CD14-positive monocyte (primary cell): ENCODE measurements around the gene BASP1. TPM values are rescaled to one million over a fixed set of nuclear protein-coding genes. Genes with fewer than 3 reads are reported as not detected.

Experiments used
- DNase-seq, 3 donors: peaks; one replicate each; pipeline ENCODE4 v3.0.0-alpha.2; 2011 to 2022
- H2AFZ ChIP-seq: 2 replicates; pipeline ENCODE4 v1.6.0; 2012; ENCODE audit warnings: mild to moderate bottlenecking, low read depth, low read length, inconsistent platforms; ENCODE audit not compliant: insufficient read depth, poor library complexity, severe bottlenecking
- H3K27ac ChIP-seq, 2 donors: 1 replicate in 1 of 2; 2 replicates in 1 of 2; pipeline ENCODE4 v1.5.1; 2012 to 2013; ENCODE audit warnings: low read length in 2 of 2, control low read depth in 1 of 2, inconsistent platforms in 1 of 2, low read depth in 1 of 2, mild to moderate bottlenecking in 1 of 2
- H3K27me3 ChIP-seq, 2 donors: one replicate each; pipeline versions ENCODE4 v1.6.0 to v1.6.1; 2011 to 2013; ENCODE audit warnings: low read length in 2 of 2; ENCODE audit not compliant: control insufficient read depth in 2 of 2, insufficient read depth in 2 of 2
- H3K36me3 ChIP-seq, 2 donors: replicated peaks in 1 of 2; 1 replicate in 1 of 2; 2 replicates in 1 of 2; pipeline versions ENCODE4 v1.5.1 to v1.6.1; 2012 to 2013; ENCODE audit warnings: low read length in 2 of 2, control low read depth in 1 of 2, inconsistent platforms in 1 of 2, mild to moderate bottlenecking in 1 of 2; ENCODE audit not compliant: insufficient read depth in 2 of 2, control insufficient read depth in 1 of 2
- H3K4me1 ChIP-seq, 2 donors: 1 replicate in 1 of 2; 2 replicates in 1 of 2; pipeline versions ENCODE4 v1.5.1 to v1.6.1; 2012 to 2013; ENCODE audit warnings: low read length in 2 of 2, control low read depth in 1 of 2, inconsistent platforms in 1 of 2, mild to moderate bottlenecking in 1 of 2, moderate library complexity in 1 of 2; ENCODE audit not compliant: insufficient read depth in 2 of 2, control insufficient read depth in 1 of 2
- H3K4me2 ChIP-seq: replicated peaks from 2 replicates; pipeline ENCODE3; 2012; ENCODE audit warnings: low read length, moderate library complexity, mild to moderate bottlenecking; ENCODE audit not compliant: poor library complexity, severe bottlenecking; ENCODE audit errors: extremely low read depth
- H3K4me3 ChIP-seq, 3 experiments: fragments of 200-600 bp in 1 of 3; sonication (generic) in 1 of 3; replicated peaks in 1 of 3; 1 replicate in 2 of 3; 2 replicates in 1 of 3; pipeline ENCODE4 v1.5.1; 2011 to 2013; ENCODE audit warnings: low read length in 3 of 3, mild to moderate bottlenecking in 3 of 3, control low read depth in 2 of 3, low read depth in 2 of 3, inconsistent platforms in 1 of 3, moderate library complexity in 1 of 3
- H3K79me2 ChIP-seq: 2 replicates; pipeline ENCODE4 v1.6.0; 2012; ENCODE audit warnings: mild to moderate bottlenecking, control low read depth, inconsistent platforms, low read length, moderate library complexity; ENCODE audit not compliant: insufficient read depth
- H3K9ac ChIP-seq: 2 replicates; pipeline ENCODE4 v1.6.0; 2017; ENCODE audit warnings: low read length, mild to moderate bottlenecking; ENCODE audit not compliant: insufficient read depth, poor library complexity, severe bottlenecking
- H3K9me3 ChIP-seq, 2 donors: replicated peaks in 1 of 2; 1 replicate in 1 of 2; 2 replicates in 1 of 2; pipeline versions ENCODE4 v1.5.1 to v1.6.1; 2012 to 2013; ENCODE audit warnings: low read length in 2 of 2, control low read depth in 1 of 2; ENCODE audit not compliant: control insufficient read depth in 1 of 2, insufficient read depth in 1 of 2
- H4K20me1 ChIP-seq: 2 replicates; pipeline ENCODE4 v1.6.0; 2012; ENCODE audit warnings: mild to moderate bottlenecking, low read length, control low read depth, moderate library complexity; ENCODE audit not compliant: insufficient read depth
- H3K27ac Mint-ChIP-seq, 7 donors: one replicate each; pipeline ENCODE4 v1.8.0; 2020; ENCODE audit warnings: mild to moderate bottlenecking in 7 of 7, mixed read lengths in 7 of 7, moderate library complexity in 6 of 7, inconsistent platforms in 2 of 7
- H3K27me3 Mint-ChIP-seq, 3 donors: one replicate each; pipeline ENCODE4 v1.8.0; 2021 to 2022; ENCODE audit warnings: low read depth in 3 of 3, mild to moderate bottlenecking in 3 of 3, mixed read lengths in 3 of 3, moderate library complexity in 3 of 3, inconsistent platforms in 1 of 3
- H3K36me3 Mint-ChIP-seq, 2 donors: one replicate each; pipeline ENCODE4 v1.8.0; 2020; ENCODE audit warnings: mixed read lengths in 2 of 2, inconsistent platforms in 1 of 2, mild to moderate bottlenecking in 1 of 2
- H3K4me1 Mint-ChIP-seq: one replicate; pipeline ENCODE4 v1.8.0; 2020; ENCODE audit warnings: mild to moderate bottlenecking, mixed read lengths
- H3K4me3 Mint-ChIP-seq, 2 donors: one replicate each; pipeline ENCODE4 v1.8.0; 2020; ENCODE audit warnings: mild to moderate bottlenecking in 2 of 2, mixed read lengths in 2 of 2, moderate library complexity in 1 of 2
- H3K9me3 Mint-ChIP-seq, 7 donors: one replicate each; pipeline ENCODE4 v1.8.0; 2020 to 2022; ENCODE audit warnings: mixed read lengths in 7 of 7, mild to moderate bottlenecking in 6 of 7, moderate library complexity in 6 of 7, inconsistent platforms in 2 of 7
- WGBS: methylation state at CpG from one replicate; pipeline ENCODE4 v1.1.5; 2013; ENCODE audit warnings: missing lambda C conversion rate; ENCODE audit not compliant: insufficient coverage; 5-methylcytosine and 5-hydroxymethylcytosine counted together
- intact Hi-C, 2 donors: fragments of 100-400 bp; cut with micrococcal nuclease; formaldehyde crosslinking; loops; one replicate each; pipeline versions ENCODE4 v1.15.0 to v1.15.1; 2023
- polyA plus RNA-seq, 3 donors: library from polyadenylated mRNA; depleted of rRNA in 1 of 3; unstranded in 2 of 3; stranded (reverse) in 1 of 3; fragments of 300-500 nt in 2 of 3; fragments of >200 nt in 1 of 3; fragmentation: Illumina TruSeq in 2 of 3; gene quantifications; 1 replicate in 2 of 3; 2 replicates in 1 of 3; pipeline ENCODE4 v1.2.3, GENCODE V29; 2012 to 2021
- TF ChIP-seq, protein P1 (sequence below): fragments of 200-600 bp; IDR thresholded peaks from one replicate; pipeline ENCODE4 v1.8.0; 2022; ENCODE audit warnings: antibody characterized with exemption, mild to moderate bottlenecking

Gene BASP1
- polyA plus RNA-seq, 3 donors, result 23.7 to 61.6 (median 36.6) TPM

DNA sequence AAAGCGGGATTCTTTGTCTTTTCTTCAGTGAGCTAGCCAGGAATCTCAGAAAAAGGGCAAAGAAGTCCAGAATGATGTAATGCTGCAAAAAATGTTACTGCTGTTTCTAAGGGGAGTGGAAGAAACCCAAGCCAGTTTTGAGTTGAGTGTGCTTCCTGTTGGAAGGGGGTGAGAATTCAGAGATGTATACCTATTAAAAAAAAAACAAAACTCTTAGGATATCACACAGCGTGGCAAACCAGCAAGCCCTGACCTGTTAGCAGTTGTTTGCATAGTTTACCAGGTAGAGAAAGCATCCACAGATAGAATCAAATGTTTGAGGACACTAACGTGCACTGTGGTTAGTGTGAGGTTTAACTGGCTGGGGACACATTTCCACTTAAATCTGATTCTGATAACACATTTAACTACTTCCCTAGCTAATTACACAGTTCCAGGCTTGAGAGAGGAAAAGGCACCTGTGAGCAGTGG is 11.4 kb downstream of the BASP1 start:
- Histone ChIP-seq H3K9me3 (no peaks in the 10 kb centered on the region), H4K20me1 (peaks cover 51% of the 10 kb centered on the region), H3K4me2 (no peak overlapping the region), H3K36me3 (peaks cover 0 to 20% of the 10 kb centered on the region in 2 donors), H3K4me1 (peaks cover 19 to 24% of the 10 kb centered on the region in 2 donors), H3K27ac (peak overlapping the region in 1 of 2 donors; percentile 13), H3K4me3 (no peak overlapping the region), H3K9ac (no peak overlapping the region), H3K79me2 (peaks cover 99% of the 10 kb centered on the region), H3K27me3 (no peaks in the 10 kb centered on the region), H2AFZ (no peak overlapping the region)
- DNase-seq, result peak in 1 of 3 donors; percentile 35
- 38% methylated on average over 1 of the region's 3 CpGs for WGBS
- no peaks in the 10 kb centered on the region for H3K27me3 Mint-ChIP-seq
- peaks cover 0 to 3% (median 0%) of the 10 kb centered on the region in 7 donors for H3K9me3 Mint-ChIP-seq
- peaks cover 54% of the 10 kb centered on the region for H3K4me1 Mint-ChIP-seq
- intact Hi-C loops, result loop anchor here (5.0 to 10.0 kb wide), 2 partner anchors 116 to 748 kb away; no protein-coding TSS in a partner anchor
- peak overlapping the region in 6 of 7 donors; percentile 5 to 79 (median 52) for H3K27ac Mint-ChIP-seq
- H3K36me3 Mint-ChIP-seq, result peaks cover 33 to 38% of the 10 kb centered on the region in 2 donors
- no peak overlapping the region for H3K4me3 Mint-ChIP-seq
- TF ChIP-seq, protein P1, sequence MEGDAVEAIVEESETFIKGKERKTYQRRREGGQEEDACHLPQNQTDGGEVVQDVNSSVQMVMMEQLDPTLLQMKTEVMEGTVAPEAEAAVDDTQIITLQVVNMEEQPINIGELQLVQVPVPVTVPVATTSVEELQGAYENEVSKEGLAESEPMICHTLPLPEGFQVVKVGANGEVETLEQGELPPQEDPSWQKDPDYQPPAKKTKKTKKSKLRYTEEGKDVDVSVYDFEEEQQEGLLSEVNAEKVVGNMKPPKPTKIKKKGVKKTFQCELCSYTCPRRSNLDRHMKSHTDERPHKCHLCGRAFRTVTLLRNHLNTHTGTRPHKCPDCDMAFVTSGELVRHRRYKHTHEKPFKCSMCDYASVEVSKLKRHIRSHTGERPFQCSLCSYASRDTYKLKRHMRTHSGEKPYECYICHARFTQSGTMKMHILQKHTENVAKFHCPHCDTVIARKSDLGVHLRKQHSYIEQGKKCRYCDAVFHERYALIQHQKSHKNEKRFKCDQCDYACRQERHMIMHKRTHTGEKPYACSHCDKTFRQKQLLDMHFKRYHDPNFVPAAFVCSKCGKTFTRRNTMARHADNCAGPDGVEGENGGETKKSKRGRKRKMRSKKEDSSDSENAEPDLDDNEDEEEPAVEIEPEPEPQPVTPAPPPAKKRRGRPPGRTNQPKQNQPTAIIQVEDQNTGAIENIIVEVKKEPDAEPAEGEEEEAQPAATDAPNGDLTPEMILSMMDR, result no peak

DNA sequence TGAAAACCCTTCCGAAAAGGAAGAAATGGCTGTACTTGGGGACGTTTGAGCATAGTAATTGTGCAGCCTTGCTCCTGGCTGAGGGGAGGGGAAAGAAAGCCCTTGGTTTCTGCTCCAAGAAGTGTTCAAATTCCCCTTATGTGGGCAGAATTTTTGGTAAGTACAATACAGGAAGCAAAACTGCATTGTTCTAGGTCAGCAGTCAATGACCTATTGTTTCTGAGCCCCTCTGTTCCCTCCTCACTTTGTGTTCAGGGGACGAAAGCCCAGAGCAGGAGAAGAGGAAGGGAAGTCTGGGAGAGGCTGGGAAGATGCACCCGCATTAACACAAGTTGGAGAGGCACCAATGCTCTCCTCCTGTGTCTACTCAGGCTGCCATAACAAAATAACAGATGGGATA is 11.9 kb downstream of the BASP1 start:
- H3K9ac ChIP-seq, result no peak overlapping the region
- H4K20me1 ChIP-seq, result peaks cover 46% of the 10 kb centered on the region
- H2AFZ ChIP-seq, result no peak overlapping the region
- peaks cover 21 to 26% of the 10 kb centered on the region in 2 donors for H3K4me1 ChIP-seq
- H3K27ac ChIP-seq, result peak overlapping the region in 1 of 2 donors; percentile 13
- no peaks in the 10 kb centered on the region for H3K27me3 Mint-ChIP-seq
- TF ChIP-seq, protein P1, result no peak
- H3K79me2 ChIP-seq, result peaks cover 99% of the 10 kb centered on the region
- no peak overlapping the region for H3K4me2 ChIP-seq
- no peak overlapping the region for H3K4me3 ChIP-seq
- peaks cover 29 to 38% of the 10 kb centered on the region in 2 donors for H3K36me3 Mint-ChIP-seq
- DNase-seq, result peak in 1 of 3 donors; percentile 34
- peaks cover 53% of the 10 kb centered on the region for H3K4me1 Mint-ChIP-seq
- H3K27ac Mint-ChIP-seq, result peak overlapping the region in 6 of 7 donors; percentile 3 to 79 (median 38)
- H3K36me3 ChIP-seq, result peaks cover 0 to 20% of the 10 kb centered on the region in 2 donors
- whole genome bisulfite sequencing, result 45% methylated on average over 2 of the region's 4 CpGs
- no peak overlapping the region for H3K4me3 Mint-ChIP-seq
- no peaks in the 10 kb centered on the region for H3K9me3 ChIP-seq
- peaks cover 0 to 3% (median 0%) of the 10 kb centered on the region in 7 donors for H3K9me3 Mint-ChIP-seq
- H3K27me3 ChIP-seq, result no peaks in the 10 kb centered on the region
- intact Hi-C loops, result loop anchor here (5.0 to 10.0 kb wide), 2 partner anchors 115 to 748 kb away; no protein-coding TSS in a partner anchor
